Activated CD8-positive, alpha-beta T cell treated with anti-CD3 and anti-CD28 coated beads, Interleukin-2, amount 10 ng/mL, durations not matched to agents 7 days and 5 days (primary cell): ENCODE measurements around the gene STRIP1. TPM values are rescaled to one million over a fixed set of nuclear protein-coding genes. Genes with fewer than 3 reads are reported as not detected.

Experiments used
- ATAC-seq: fragments of 150-1000 bp; cut with Tn5 transposase; one replicate; pipeline ENCODE4 v1.10.0; 2021; ENCODE audit warnings: moderate library complexity
- CTCF ChIA-PET: fragments of 350-600 bp; sonication (Branson Sonifier 250); formaldehyde crosslinking; loops from one replicate; lab custom pipeline; 2021; ENCODE audit warnings: antibody characterized with exemption; lab: Charles Lee
- POLR2A ChIA-PET: fragments of 350-600 bp; sonication (Branson Sonifier 250); formaldehyde crosslinking; loops from one replicate; lab custom pipeline; 2021; ENCODE audit warnings: antibody characterized with exemption; lab: Charles Lee
- DNase-seq: peaks from one replicate; pipeline ENCODE4 v3.0.0-alpha.2; 2020
- H3K27ac Mint-ChIP-seq: one replicate; pipeline ENCODE4 v1.8.0; 2021; ENCODE audit warnings: mild to moderate bottlenecking, mixed read lengths
- H3K27me3 Mint-ChIP-seq: one replicate; pipeline ENCODE4 v1.8.0; 2021; ENCODE audit warnings: low read depth, mixed read lengths
- H3K36me3 Mint-ChIP-seq: one replicate; pipeline ENCODE4 v1.8.0; 2021; ENCODE audit warnings: low read depth, mixed read lengths
- H3K4me1 Mint-ChIP-seq: one replicate; pipeline ENCODE4 v1.8.0; 2021; ENCODE audit warnings: low read depth, mixed read lengths
- H3K4me3 Mint-ChIP-seq: one replicate; pipeline ENCODE4 v1.8.0; 2021; ENCODE audit warnings: mild to moderate bottlenecking, mixed read lengths
- H3K9me3 Mint-ChIP-seq: one replicate; pipeline ENCODE4 v1.8.0; 2022; ENCODE audit warnings: mixed read lengths; ENCODE audit not compliant: insufficient read depth
- total RNA-seq, 2 experiments: library from RNA; stranded (reverse); gene quantifications; one replicate each; pipeline ENCODE4 v1.2.3, GENCODE V29; 2021

STRIP1 gene
- total RNA-seq, 2 experiments from 2014 or later: 33.2 to 35.9 TPM

GRCh38 chr1:110051262-110051648 is 16.8 kb downstream of the STRIP1 start:
- Mint-ChIP-seq H3K27ac (no peak overlapping the region), H3K36me3 (peaks cover 50% of the 10 kb centered on the region), H3K9me3 (no peaks in the 10 kb centered on the region), H3K27me3 (no peaks in the 10 kb centered on the region), H3K4me3 (no peak overlapping the region), H3K4me1 (no peaks in the 10 kb centered on the region)
- ATAC-seq (no peak), DNase-seq (no peak)
- POLR2A ChIA-PET: interaction anchor here (0.8 to 1.2 kb wide), 2 partner anchors 17 to 22 kb away, joined by 3 read pairs; partner anchors contain the start of gene STRIP1
- CTCF ChIA-PET: interaction anchor here (0.8 to 5.6 kb wide), 6 partner anchors 9 to 53 kb away, joined by 3 to 47 read pairs (median 16); partner anchors contain the start of gene STRIP1

DNA sequence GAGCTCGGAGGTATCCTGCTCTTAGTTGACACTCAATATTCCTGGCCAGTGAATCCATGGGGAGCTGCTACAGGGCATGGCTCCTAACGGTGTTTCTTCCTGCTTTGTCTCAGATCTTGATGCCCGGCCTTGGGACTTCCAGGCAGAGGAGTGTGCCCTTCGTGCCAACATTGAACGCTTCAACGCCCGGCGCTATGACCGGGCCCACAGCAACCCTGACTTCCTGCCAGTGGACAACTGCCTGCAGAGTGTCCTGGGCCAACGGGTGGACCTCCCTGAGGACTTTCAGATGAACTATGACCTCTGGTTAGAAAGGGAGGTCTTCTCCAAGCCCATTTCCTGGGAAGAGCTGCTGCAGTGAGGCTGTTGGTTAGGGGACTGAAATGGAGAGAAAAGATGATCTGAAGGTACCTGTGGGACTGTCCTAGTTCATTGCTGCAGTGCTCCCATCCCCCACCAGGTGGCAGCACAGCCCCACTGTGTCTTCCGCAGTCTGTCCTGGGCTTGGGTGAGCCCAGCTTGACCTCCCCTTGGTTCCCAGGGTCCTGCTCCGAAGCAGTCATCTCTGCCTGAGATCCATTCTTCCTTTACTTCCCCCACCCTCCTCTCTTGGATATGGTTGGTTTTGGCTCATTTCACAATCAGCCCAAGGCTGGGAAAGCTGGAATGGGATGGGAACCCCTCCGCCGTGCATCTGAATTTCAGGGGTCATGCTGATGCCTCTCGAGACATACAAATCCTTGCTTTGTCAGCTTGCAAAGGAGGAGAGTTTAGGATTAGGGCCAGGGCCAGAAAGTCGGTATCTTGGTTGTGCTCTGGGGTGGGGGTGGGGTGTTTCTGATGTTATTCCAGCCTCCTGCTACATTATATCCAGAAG is 19.4 kb downstream of the STRIP1 start:
- ATAC-seq (peak; percentile 74), DNase-seq (peak; percentile 74)
- ChIA-PET CTCF (interaction anchor here (0.6 to 5.6 kb wide), 23 partner anchors 9 to 505 kb away, joined by 3 to 47 read pairs (median 5); partner anchors contain the start of gene STRIP1), POLR2A (no interaction called here)
- no peaks in the 10 kb centered on the region for H3K4me1 Mint-ChIP-seq
- no peak overlapping the region for H3K4me3 Mint-ChIP-seq
- H3K27me3 Mint-ChIP-seq: no peaks in the 10 kb centered on the region
- no peaks in the 10 kb centered on the region for H3K9me3 Mint-ChIP-seq
- H3K36me3 Mint-ChIP-seq: peaks cover 39% of the 10 kb centered on the region
- H3K27ac Mint-ChIP-seq: no peak overlapping the region

GRCh38 chr1:110055493-110056284 is 21.3 kb downstream of the STRIP1 start:
- ATAC-seq (no peak), DNase-seq (no peak)
- Mint-ChIP-seq H3K4me3 (no peak overlapping the region), H3K9me3 (no peaks in the 10 kb centered on the region), H3K27ac (peak overlapping the region; percentile 50), H3K36me3 (peaks cover 42% of the 10 kb centered on the region), H3K27me3 (no peaks in the 10 kb centered on the region), H3K4me1 (peaks cover 7% of the 10 kb centered on the region)
- ChIA-PET CTCF (interaction anchor here (1.3 to 5.6 kb wide), 3 partner anchors 20 to 405 kb away, joined by 4 to 40 read pairs (median 6); partner anchors contain the start of gene STRIP1), POLR2A (no interaction called here)

- H3K9me3 Mint-ChIP-seq: no peaks in the 10 kb centered on the region
- peaks cover 40% of the 10 kb centered on the region for H3K36me3 Mint-ChIP-seq
- H3K4me3 Mint-ChIP-seq: no peak overlapping the region
- no peaks in the 10 kb centered on the region for H3K27me3 Mint-ChIP-seq
- DNase-seq (no peak), ATAC-seq (no peak)
- H3K4me1 Mint-ChIP-seq: peaks cover 7% of the 10 kb centered on the region
- no peak overlapping the region for H3K27ac Mint-ChIP-seq
- ChIA-PET POLR2A (no interaction called here), CTCF (interaction anchor here (0.9 to 5.6 kb wide), 2 partner anchors 20 to 71 kb away, joined by 4 to 40 read pairs; partner anchors contain the start of genes AHCYL1 and STRIP1)
Measured at GRCh38 chr1:110056285-110056683, 21.9 kb downstream of the STRIP1 start.

- ATAC-seq (no peak), DNase-seq (no peak)
- H3K9me3 Mint-ChIP-seq: no peaks in the 10 kb centered on the region
- H3K4me3 Mint-ChIP-seq: no peak overlapping the region
- H3K4me1 Mint-ChIP-seq: peaks cover 7% of the 10 kb centered on the region
- ChIA-PET POLR2A (no interaction called here), CTCF (interaction anchor here (0.9 to 5.6 kb wide), 5 partner anchors 21 to 404 kb away, joined by 3 to 40 read pairs (median 5); partner anchors contain the start of genes AHCYL1 and STRIP1)
- H3K27me3 Mint-ChIP-seq: no peaks in the 10 kb centered on the region
- H3K36me3 Mint-ChIP-seq: peaks cover 36% of the 10 kb centered on the region
- H3K27ac Mint-ChIP-seq: no peak overlapping the region
Measured at GRCh38 chr1:110056776-110057175, 22.4 kb downstream of the STRIP1 start.

GRCh38 chr1:110057963-110058518 is 23.6 kb downstream of the STRIP1 start:
- CTCF ChIA-PET: interaction anchor here (1.4 to 3.4 kb wide), 3 partner anchors 21 to 47 kb away, joined by 3 to 41 read pairs (median 6); partner anchors contain the start of gene STRIP1
- Mint-ChIP-seq H3K36me3 (peaks cover 30% of the 10 kb centered on the region), H3K4me3 (no peak overlapping the region), H3K27ac (no peak overlapping the region), H3K4me1 (peaks cover 7% of the 10 kb centered on the region), H3K27me3 (no peaks in the 10 kb centered on the region), H3K9me3 (no peaks in the 10 kb centered on the region)
- ATAC-seq (no peak), DNase-seq (no peak)
- POLR2A ChIA-PET: no interaction called here

DNA sequence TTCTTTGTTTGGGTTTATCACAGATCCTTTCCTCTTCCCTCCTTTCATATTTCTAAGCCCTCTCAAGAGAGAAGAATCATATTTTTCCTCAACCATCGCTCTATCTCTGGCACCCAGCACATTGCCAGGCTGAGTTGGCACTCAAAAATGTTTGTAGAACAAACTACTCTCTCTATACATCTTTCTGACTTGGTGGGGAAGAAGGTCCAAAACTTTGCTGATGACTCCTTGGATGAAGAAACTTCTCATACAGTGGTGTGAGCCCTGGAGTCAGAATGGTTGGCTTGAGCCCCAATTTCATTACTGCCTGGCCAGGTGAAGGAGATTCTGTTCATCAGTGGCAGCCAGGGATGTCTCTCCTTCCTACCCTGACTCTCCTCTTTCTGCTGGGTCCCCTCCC is 24.2 kb downstream of the STRIP1 start:
- no peak for ATAC-seq
- no peak for DNase-seq
- Mint-ChIP-seq H3K27me3 (no peaks in the 10 kb centered on the region), H3K36me3 (peaks cover 26% of the 10 kb centered on the region), H3K4me3 (no peak overlapping the region), H3K4me1 (peaks cover 7% of the 10 kb centered on the region), H3K9me3 (no peaks in the 10 kb centered on the region), H3K27ac (no peak overlapping the region)
- POLR2A ChIA-PET: no interaction called here
- CTCF ChIA-PET: interaction anchor here (1.3 to 3.4 kb wide), 3 partner anchors 13 to 46 kb away, joined by 5 to 41 read pairs (median 6); partner anchors contain the start of gene STRIP1

- Mint-ChIP-seq H3K4me3 (no peak overlapping the region), H3K27ac (no peak overlapping the region), H3K9me3 (no peaks in the 10 kb centered on the region), H3K27me3 (no peaks in the 10 kb centered on the region), H3K36me3 (peaks cover 19% of the 10 kb centered on the region), H3K4me1 (peaks cover 7% of the 10 kb centered on the region)
- ChIA-PET POLR2A (interaction anchor here (0.8 kb wide), 1 partner anchor 25 kb away, joined by 3 read pairs; the partner anchor contains the start of gene STRIP1), CTCF (interaction anchor here (0.7 to 3.4 kb wide), 22 partner anchors 9 to 419 kb away, joined by 3 to 41 read pairs (median 4); partner anchors contain the start of gene STRIP1)
- no peak for DNase-seq
- ATAC-seq: no peak
Measured at GRCh38 chr1:110059133-110059863, 24.9 kb downstream of the STRIP1 start.

GRCh38 chr1:110060034-110060661 is 25.7 kb downstream of the STRIP1 start:
- ATAC-seq: peak; percentile 74
- POLR2A ChIA-PET: interaction anchor here (0.8 kb wide), 1 partner anchor 26 kb away, joined by 3 read pairs; the partner anchor contains the start of gene STRIP1

GRCh38 chr1:110060662-110061060 is 26.2 kb downstream of the STRIP1 start:
- H3K4me3 Mint-ChIP-seq: no peak overlapping the region
- ATAC-seq (no peak), DNase-seq (no peak)
- peaks cover 7% of the 10 kb centered on the region for H3K4me1 Mint-ChIP-seq
- H3K9me3 Mint-ChIP-seq: no peaks in the 10 kb centered on the region
- H3K27me3 Mint-ChIP-seq: peaks cover 2% of the 10 kb centered on the region
- H3K27ac Mint-ChIP-seq: no peak overlapping the region
- H3K36me3 Mint-ChIP-seq: peaks cover 13% of the 10 kb centered on the region
- CTCF ChIA-PET: interaction anchor here (0.6 to 3.4 kb wide), 25 partner anchors 8 to 420 kb away, joined by 3 to 41 read pairs (median 4); partner anchors contain the start of genes AHCYL1 and STRIP1
- POLR2A ChIA-PET: no interaction called here

More at GRCh38 chr1:110060034-110060661, 25.7 kb downstream of the STRIP1 start:
- H3K27me3 Mint-ChIP-seq: peaks cover 2% of the 10 kb centered on the region
- H3K36me3 Mint-ChIP-seq: peaks cover 17% of the 10 kb centered on the region
- peak; percentile 80 for DNase-seq
- H3K4me1 Mint-ChIP-seq: peaks cover 7% of the 10 kb centered on the region
- H3K4me3 Mint-ChIP-seq: no peak overlapping the region
- H3K27ac Mint-ChIP-seq: no peak overlapping the region
- CTCF ChIA-PET: interaction anchor here (0.6 to 3.4 kb wide), 29 partner anchors 9 to 420 kb away, joined by 3 to 41 read pairs (median 4); partner anchors contain the start of genes AHCYL1 and STRIP1
- H3K9me3 Mint-ChIP-seq: no peaks in the 10 kb centered on the region
